OCI-LY7 (cell line): ENCODE measurements around the gene CCL27. TPM values are rescaled to one million over a fixed set of nuclear protein-coding genes. Genes with fewer than 3 reads are reported as not detected.

ENCODE experiments used
- BruUV-seq: library from RNA; stranded (reverse); fragments of 400-500 nt; replicated peaks from 2 replicates; lab custom pipeline; 2021; lab: Mats Ljungman, UMichigan
- CTCF ChIA-PET: fragments of 300-600 bp; sonication (Branson Sonifier 250); formaldehyde crosslinking; loops from one replicate; lab custom pipeline; 2022; ENCODE audit warnings: antibody characterized with exemption; ENCODE audit not compliant: unreplicated experiment; lab: Charles Lee
- POLR2A ChIA-PET: fragments of 300-600 bp; sonication (Branson Sonifier 250); formaldehyde crosslinking; loops from one replicate; lab custom pipeline; 2022; ENCODE audit warnings: antibody characterized with exemption; lab: Charles Lee
- DNase-seq: peaks from one replicate; pipeline ENCODE4 v3.0.0-alpha.2; 2015; ENCODE audit warnings: low spot score
- H2AFZ ChIP-seq: fragments of 200-600 bp; sonication (generic), shearing (Covaris generic); 2 replicates; pipeline ENCODE4 v1.6.1; 2014; ENCODE audit warnings: mild to moderate bottlenecking, antibody characterized with exemption, low read length, moderate library complexity
- H3K27ac ChIP-seq: fragments of 200-600 bp; sonication (generic); 2 replicates; pipeline ENCODE4 v1.5.1; 2014; ENCODE audit warnings: mixed run types, low read depth, mild to moderate bottlenecking, moderate library complexity, low read length, inconsistent platforms; ENCODE audit not compliant: poor library complexity, severe bottlenecking
- H3K36me3 ChIP-seq: fragments of 200-600 bp; sonication (generic); 2 replicates; pipeline ENCODE4 v1.6.1; 2014; ENCODE audit warnings: mild to moderate bottlenecking, antibody characterized with exemption, low read length, moderate library complexity, mixed read lengths; ENCODE audit not compliant: insufficient read depth
- H3K4me1 ChIP-seq: fragments of 200-600 bp; sonication (generic); 2 replicates; pipeline ENCODE4 v1.5.1; 2014; ENCODE audit warnings: mild to moderate bottlenecking, low read length; ENCODE audit not compliant: insufficient read depth, poor library complexity, severe bottlenecking
- H3K4me2 ChIP-seq: fragments of 200-600 bp; sonication (generic); 2 replicates; pipeline ENCODE4 v1.6.1; 2014; ENCODE audit warnings: mild to moderate bottlenecking, low read length
- H3K4me3 ChIP-seq: fragments of 200-600 bp; sonication (generic); 2 replicates; pipeline ENCODE4 v1.5.1; 2014; ENCODE audit warnings: mild to moderate bottlenecking, low read depth, low read length; ENCODE audit not compliant: poor library complexity, severe bottlenecking
- H3K79me2 ChIP-seq: fragments of 200-600 bp; sonication (generic); 2 replicates; pipeline ENCODE4 v1.6.1; 2016; ENCODE audit warnings: low read depth, mild to moderate bottlenecking, low read length, moderate library complexity, mixed read lengths; ENCODE audit not compliant: insufficient read depth
- H3K9me2 ChIP-seq: fragments of 200-600 bp; sonication (generic); 2 replicates; pipeline ENCODE4 v1.6.1; 2016; ENCODE audit warnings: mild to moderate bottlenecking, low read length, mixed read lengths; ENCODE audit not compliant: insufficient read depth
- H3K9me3 ChIP-seq: fragments of 200-600 bp; sonication (generic); 2 replicates; pipeline ENCODE4 v1.6.1; 2014; ENCODE audit warnings: mild to moderate bottlenecking, mixed run types, low read length, mixed read lengths
- H4K20me1 ChIP-seq: fragments of 200-600 bp; sonication (generic); 2 replicates; pipeline ENCODE4 v1.6.1; 2014; ENCODE audit warnings: mild to moderate bottlenecking, antibody characterized with exemption, low read length, moderate library complexity, mixed read lengths; ENCODE audit not compliant: insufficient read depth
- CTCF ChIP-seq: fragments of 200-600 bp; sonication (generic); conservative IDR thresholded peaks from 2 replicates; pipeline ENCODE4 v1.5.1; 2014; ENCODE audit warnings: mild to moderate bottlenecking, antibody characterized with exemption, low read length, moderate library complexity, mixed read lengths
- EZH2phosphoT487 ChIP-seq: fragments of 200-600 bp; sonication (generic); IDR thresholded peaks from 2 replicates; pipeline ENCODE4 v1.6.1; 2018; ENCODE audit warnings: low read depth, borderline replicate concordance, mild to moderate bottlenecking, mixed run types, antibody characterized with exemption, low read length, moderate library complexity, mixed read lengths
- intact Hi-C: fragments of 100-400 bp; cut with micrococcal nuclease; formaldehyde crosslinking; loops from one replicate; pipeline ENCODE4 v1.10.0; 2022; ENCODE audit not compliant: unreplicated experiment
- total RNA-seq, 2 experiments: library from RNA; depleted of rRNA in 1 of 2; stranded (reverse); fragments of >200 nt in 1 of 2; shearing (Covaris generic) in 1 of 2; gene quantifications; 2 replicates each; pipeline ENCODE4 v1.2.3, GENCODE V29; 2014 to 2022

CCL27 gene
- total RNA-seq, 2 experiments from 2014 or later: 0.42 TPM; not detected in 1

GRCh38 chr9:34665067-34665380 lies 2.6 kb upstream of the CCL27 start:
- BruUV-seq: no TSS peak

GRCh38 chr9:34664281-34665066 lies 2.0 kb upstream of the CCL27 start:
- BruUV-seq: no TSS peak
- Histone ChIP-seq H3K27ac (no peak overlapping the region), H3K4me1 (peaks cover 13% of the 10 kb centered on the region), H4K20me1 (no peaks in the 10 kb centered on the region), H3K4me3 (peak overlapping the region; percentile 96), H3K79me2 (no peaks in the 10 kb centered on the region), H3K9me2 (no peaks in the 10 kb centered on the region), H3K36me3 (no peaks in the 10 kb centered on the region; the same call in 1 of the 2 replicates), H2AFZ (no peak overlapping the region; the same call in 1 of the 2 replicates), H3K9me3 (no peaks in the 10 kb centered on the region), H3K4me2 (peak overlapping the region; percentile 57)
- peak; percentile 77 for DNase-seq
- ChIA-PET CTCF (interaction anchor here (0.9 to 1.2 kb wide), 2 partner anchors 18 to 26 kb away, joined by 3 to 4 read pairs; no protein-coding TSS in a partner anchor), POLR2A (interaction anchor here (0.7 to 2.1 kb wide), 4 partner anchors 18 to 435 kb away, joined by 3 to 9 read pairs (median 6); partner anchors contain the start of genes GALT and SIGMAR1)
- intact Hi-C loops: loop anchor here (1.0 kb wide), 2 partner anchors 18 to 38 kb away; partner anchors contain the start of gene GALT
- no peak for TF ChIP-seq EZH2phosphoT487
- TF ChIP-seq CTCF: peak; percentile 97

More at GRCh38 chr9:34665067-34665380, 2.6 kb upstream of the CCL27 start:
- Histone ChIP-seq H3K9me2 (no peaks in the 10 kb centered on the region), H3K9me3 (no peaks in the 10 kb centered on the region), H3K4me3 (peak overlapping the region; percentile 96), H3K4me1 (peaks cover 13% of the 10 kb centered on the region), H3K27ac (no peak overlapping the region), H3K4me2 (peak overlapping the region; percentile 57), H3K36me3 (peaks cover 4% of the 10 kb centered on the region; the same call in 1 of the 2 replicates), H2AFZ (no peak overlapping the region; the same call in 1 of the 2 replicates), H4K20me1 (no peaks in the 10 kb centered on the region), H3K79me2 (no peaks in the 10 kb centered on the region)
- intact Hi-C loops: loop anchor here (1.0 kb wide), 1 partner anchor 19 kb away; the partner anchor contains the start of gene GALT
- POLR2A ChIA-PET: interaction anchor here (0.6 to 2.1 kb wide), 5 partner anchors 19 to 434 kb away, joined by 3 to 9 read pairs (median 5); partner anchors contain the start of genes GALT and SIGMAR1
- DNase-seq: no peak
- no peak for TF ChIP-seq EZH2phosphoT487
- no peak for TF ChIP-seq CTCF
- CTCF ChIA-PET: interaction anchor here (0.6 to 1.2 kb wide), 4 partner anchors 18 to 1092 kb away, joined by 3 to 8 read pairs (median 4); partner anchors contain the start of gene GALT
